B cell (primary cell): Measurements from ENCODE around the gene TP53I13. TPM values are rescaled to one million over a fixed set of nuclear protein-coding genes. Genes with fewer than 3 reads are reported as not detected.

Experiments used
- ATAC-seq: fragments of 200-7000 bp; cut with Tn5 transposase; one replicate; pipeline ENCODE4 v1.10.0; 2021; ENCODE audit warnings: low read depth, mild to moderate bottlenecking, moderate number of reproducible peaks, moderate library complexity
- CTCF ChIA-PET: fragments of 350-600 bp; sonication (Branson Sonifier 250); formaldehyde crosslinking; loops from one replicate; lab custom pipeline; 2021; ENCODE audit warnings: antibody characterized with exemption, inconsistent platforms; lab: Charles Lee
- POLR2A ChIA-PET: fragments of 350-600 bp; sonication (Branson Sonifier 250); formaldehyde crosslinking; loops from one replicate; lab custom pipeline; 2021; ENCODE audit warnings: antibody characterized with exemption; lab: Charles Lee
- DNase-seq: peaks from one replicate; pipeline ENCODE4 v3.0.0; 2013
- H2AFZ ChIP-seq: 2 replicates; pipeline ENCODE4 v1.6.1; 2012; ENCODE audit warnings: mild to moderate bottlenecking, low read depth, low read length; ENCODE audit not compliant: insufficient read depth, poor library complexity, severe bottlenecking
- H3K27ac ChIP-seq, 2 donors: 1 replicate in 1 of 2; 2 replicates in 1 of 2; pipeline ENCODE4 v1.5.1; 2012 to 2013; ENCODE audit warnings: low read length in 2 of 2, mild to moderate bottlenecking in 2 of 2, moderate library complexity in 1 of 2
- H3K27me3 ChIP-seq, 4 experiments: fragments of 200-600 bp in 1 of 4; sonication (generic) in 1 of 4; replicated peaks in 1 of 4; 1 replicate in 2 of 4; 2 replicates in 2 of 4; pipeline versions ENCODE4 v1.6.1 to v1.7.0; 2013 to 2016; ENCODE audit warnings: low read length in 3 of 4, mild to moderate bottlenecking in 2 of 4, mixed read lengths in 1 of 4, moderate library complexity in 1 of 4; ENCODE audit not compliant: insufficient read depth in 4 of 4, control insufficient read depth in 3 of 4; ENCODE audit errors: control extremely low read depth in 1 of 4
- H3K36me3 ChIP-seq, 2 experiments: replicated peaks in 1 of 2; 1 replicate in 1 of 2; 2 replicates in 1 of 2; pipeline versions ENCODE4 v1.6.1 to v1.7.1; 2013; ENCODE audit warnings: low read length in 1 of 2; ENCODE audit not compliant: insufficient read depth in 2 of 2, control insufficient read depth in 1 of 2; ENCODE audit errors: control extremely low read depth in 1 of 2, extremely low read depth in 1 of 2
- H3K4me1 ChIP-seq, 2 donors: fragments of 200-600 bp in 1 of 2; sonication (generic) in 1 of 2; 1 replicate in 1 of 2; 2 replicates in 1 of 2; pipeline versions ENCODE4 v1.5.1 to v1.6.1; 2013 to 2017; ENCODE audit warnings: low read length in 2 of 2; ENCODE audit not compliant: control insufficient read depth in 2 of 2, insufficient read depth in 2 of 2
- H3K4me2 ChIP-seq: replicated peaks from 2 replicates; pipeline ENCODE3; 2012; ENCODE audit warnings: mild to moderate bottlenecking, low read depth, low read length; ENCODE audit not compliant: poor library complexity, severe bottlenecking
- H3K4me3 ChIP-seq, 5 experiments: fragments of 200-600 bp in 1 of 5; sonication (generic) in 1 of 5; 1 replicate in 3 of 5; 2 replicates in 2 of 5; pipeline versions ENCODE4 v1.5.1 to v1.7.0; 2011 to 2016; ENCODE audit warnings: low read length in 4 of 5, mild to moderate bottlenecking in 4 of 5, low read depth in 2 of 5, control low read depth in 1 of 5, moderate library complexity in 1 of 5; ENCODE audit not compliant: insufficient read depth in 1 of 5; ENCODE audit errors: control extremely low read depth in 1 of 5, extremely low read depth in 1 of 5
- H3K79me2 ChIP-seq: fragments of 200-600 bp; sonication (generic); one replicate; pipeline ENCODE4 v1.6.0; 2016; ENCODE audit warnings: low read length; ENCODE audit not compliant: control insufficient read depth, insufficient read depth
- H3K9ac ChIP-seq: fragments of 200-600 bp; sonication (generic); 2 replicates; pipeline ENCODE4 v1.6.1; 2017; ENCODE audit warnings: mild to moderate bottlenecking, low read length, moderate library complexity
- H3K9me3 ChIP-seq, 3 donors: one replicate each; pipeline versions ENCODE4 v1.6.1 to v1.7.1; 2013; ENCODE audit warnings: low read length in 2 of 3; ENCODE audit not compliant: control insufficient read depth in 2 of 3, insufficient read depth in 1 of 3; ENCODE audit errors: control extremely low read depth in 1 of 3
- H4K20me1 ChIP-seq: 2 replicates; pipeline ENCODE4 v1.6.0; 2012; ENCODE audit warnings: mild to moderate bottlenecking, low read length; ENCODE audit not compliant: insufficient read depth, control insufficient read depth, poor library complexity, severe bottlenecking
- H3K27ac Mint-ChIP-seq: one replicate; pipeline ENCODE4 v1.8.0; 2021; ENCODE audit warnings: mixed read lengths
- H3K27me3 Mint-ChIP-seq: one replicate; pipeline ENCODE4 v1.8.0; 2021; ENCODE audit warnings: mixed read lengths
- H3K4me1 Mint-ChIP-seq: one replicate; pipeline ENCODE4 v1.8.0; 2021; ENCODE audit warnings: mixed read lengths
- H3K4me3 Mint-ChIP-seq: one replicate; pipeline ENCODE4 v1.8.0; 2021; ENCODE audit warnings: mixed read lengths
- H3K9me3 Mint-ChIP-seq: one replicate; pipeline ENCODE4 v1.8.0; 2022; ENCODE audit warnings: mixed read lengths; ENCODE audit not compliant: insufficient read depth
- EZH2 ChIP-seq: IDR thresholded peaks from 2 replicates; pipeline ENCODE4 v1.6.1; 2012; ENCODE audit warnings: borderline replicate concordance, low read depth, mild to moderate bottlenecking, moderate library complexity, low read length; ENCODE audit not compliant: insufficient read depth, poor library complexity, severe bottlenecking
- WGBS: methylation state at CpG from one replicate; pipeline ENCODE4 v1.1.5; 2013; ENCODE audit warnings: missing lambda C conversion rate; ENCODE audit not compliant: insufficient coverage; 5-methylcytosine and 5-hydroxymethylcytosine counted together
- intact Hi-C: fragments of 100-400 bp; cut with micrococcal nuclease; formaldehyde crosslinking; loops from one replicate; pipeline ENCODE4 v1.10.0; 2022
- polyA plus RNA-seq: library from polyadenylated mRNA; depleted of rRNA; stranded (reverse); fragments of >200 nt; gene quantifications from 2 replicates; pipeline ENCODE4 v1.2.3, GENCODE V29; 2012
- total RNA-seq, 2 donors: library from RNA; stranded (reverse); fragments of 120-200 nt in 1 of 2; gene quantifications; 1 replicate in 1 of 2; 2 replicates in 1 of 2; pipeline versions ENCODE4 v1.2.3 to v1.2.4, GENCODE V29; 2013 to 2022
- TF ChIP-seq, protein P1 (sequence below): fragments of 200-600 bp; IDR thresholded peaks from one replicate; pipeline ENCODE4 v1.8.0; 2022; ENCODE audit warnings: antibody characterized with exemption, mild to moderate bottlenecking

TP53I13 gene
- total and polyA plus RNA-seq, 2 donors (not counting 1 experiment from before 2014, with no cell fraction given): 224 to 287 TPM

DNA sequence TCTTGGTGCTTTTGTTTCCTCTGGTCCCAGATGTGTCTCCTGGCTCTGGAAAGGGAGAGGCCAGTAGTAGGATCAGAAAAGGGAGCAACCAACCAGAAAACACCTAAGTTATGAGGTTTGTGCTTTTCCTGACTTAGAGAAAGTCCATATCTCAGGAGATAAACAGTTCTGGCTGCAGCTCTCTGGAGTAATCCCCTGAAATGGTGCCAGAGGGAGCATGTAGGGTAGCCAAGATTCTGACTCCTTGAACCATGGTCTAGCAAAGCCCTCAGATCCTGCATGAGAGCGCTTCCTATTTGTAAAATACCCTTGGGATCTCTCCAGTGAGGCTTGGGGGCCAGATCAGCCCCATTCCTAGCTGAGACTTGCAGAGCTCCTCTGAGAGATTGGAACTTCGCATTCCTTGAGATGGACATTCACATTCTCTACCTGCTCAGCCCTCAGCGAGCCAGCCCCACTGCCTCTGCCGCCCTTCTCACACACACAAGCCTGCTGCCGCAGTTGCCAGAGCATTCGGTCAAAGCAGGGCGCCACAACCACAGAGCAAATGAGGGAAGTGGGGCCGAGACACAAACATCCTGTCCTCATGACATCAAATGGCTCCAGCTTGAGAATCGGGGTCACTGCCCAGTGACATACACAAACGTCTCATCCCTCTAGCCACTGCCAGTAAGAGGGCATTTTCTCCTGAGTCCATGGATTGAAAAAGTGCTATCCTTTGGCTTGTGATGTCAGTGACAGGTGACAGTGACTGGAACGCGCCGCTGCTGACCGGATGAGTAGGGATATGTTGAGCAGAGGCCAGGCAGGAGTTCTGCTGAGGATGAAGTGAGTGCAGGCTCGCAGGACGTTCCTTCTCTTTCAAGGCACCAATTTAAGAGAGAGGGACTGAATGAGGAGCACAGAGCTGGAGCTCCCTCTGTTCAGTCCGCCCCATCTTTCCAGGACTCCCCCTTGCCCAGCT, 6.7 kb upstream of the TP53I13 start:
- DNase-seq (peak; percentile 71), ATAC-seq (peak; percentile 36)
- H4K20me1 ChIP-seq: no peaks in the 10 kb centered on the region
- CTCF ChIA-PET: interaction anchor here (0.6 to 7.9 kb wide), 9 partner anchors 10 to 416 kb away, joined by 3 to 39 read pairs (median 5); no protein-coding TSS in a partner anchor
- Mint-ChIP-seq H3K4me1 (peaks cover 77% of the 10 kb centered on the region), H3K27ac (peak overlapping the region; percentile 97), H3K9me3 (no peaks in the 10 kb centered on the region), H3K4me3 (peak overlapping the region; percentile 87), H3K27me3 (no peaks in the 10 kb centered on the region)
- H3K4me1 ChIP-seq: peaks cover 82 to 93% of the 10 kb centered on the region in 2 donors
- intact Hi-C loops: loop anchor here (2.0 to 10.0 kb wide), 4 partner anchors 25 to 917 kb away; partner anchors contain the start of genes BLTP2 and PHF12
- POLR2A ChIA-PET: interaction anchor here (0.6 to 1.7 kb wide), 4 partner anchors 8 to 55 kb away, joined by 3 to 5 read pairs (median 3); no protein-coding TSS in a partner anchor
- peaks cover 26% of the 10 kb centered on the region for H3K79me2 ChIP-seq
- H3K27ac ChIP-seq: peak overlapping the region; percentile 60 to 74
- WGBS: 48% methylated on average over 17 of the region's 17 CpGs
- TF ChIP-seq EZH2: no peak
- TF ChIP-seq, protein P1, sequence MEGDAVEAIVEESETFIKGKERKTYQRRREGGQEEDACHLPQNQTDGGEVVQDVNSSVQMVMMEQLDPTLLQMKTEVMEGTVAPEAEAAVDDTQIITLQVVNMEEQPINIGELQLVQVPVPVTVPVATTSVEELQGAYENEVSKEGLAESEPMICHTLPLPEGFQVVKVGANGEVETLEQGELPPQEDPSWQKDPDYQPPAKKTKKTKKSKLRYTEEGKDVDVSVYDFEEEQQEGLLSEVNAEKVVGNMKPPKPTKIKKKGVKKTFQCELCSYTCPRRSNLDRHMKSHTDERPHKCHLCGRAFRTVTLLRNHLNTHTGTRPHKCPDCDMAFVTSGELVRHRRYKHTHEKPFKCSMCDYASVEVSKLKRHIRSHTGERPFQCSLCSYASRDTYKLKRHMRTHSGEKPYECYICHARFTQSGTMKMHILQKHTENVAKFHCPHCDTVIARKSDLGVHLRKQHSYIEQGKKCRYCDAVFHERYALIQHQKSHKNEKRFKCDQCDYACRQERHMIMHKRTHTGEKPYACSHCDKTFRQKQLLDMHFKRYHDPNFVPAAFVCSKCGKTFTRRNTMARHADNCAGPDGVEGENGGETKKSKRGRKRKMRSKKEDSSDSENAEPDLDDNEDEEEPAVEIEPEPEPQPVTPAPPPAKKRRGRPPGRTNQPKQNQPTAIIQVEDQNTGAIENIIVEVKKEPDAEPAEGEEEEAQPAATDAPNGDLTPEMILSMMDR: no peak
- peak overlapping the region in 1 of 5 experiments; percentile 47 for H3K4me3 ChIP-seq
- H3K9me3 ChIP-seq: no peaks in the 10 kb centered on the region
- H3K9ac ChIP-seq: peak overlapping the region; percentile 10
- H2AFZ ChIP-seq: no peak overlapping the region
- H3K36me3 ChIP-seq: peaks cover 0 to 9% of the 10 kb centered on the region in 2 experiments
- H3K27me3 ChIP-seq: no peaks in the 10 kb centered on the region
- peak overlapping the region; percentile 67 for H3K4me2 ChIP-seq
